WTC11 (cell line): Measurements from ENCODE around the gene ITIH5. TPM values are rescaled to one million over a fixed set of nuclear protein-coding genes. Genes with fewer than 3 reads are reported as not detected.

Experiments used
- ATAC-seq: fragments of 200-7000 bp; cut with Tn5 transposase; 2 replicates; pipeline ENCODE4 v1.10.0; 2021; ENCODE audit warnings: mild to moderate bottlenecking, moderate library complexity
- CTCF ChIA-PET: fragments of 300-600 bp; sonication (Branson Sonifier 250); formaldehyde crosslinking; loops from one replicate; lab custom pipeline; 2021; ENCODE audit warnings: antibody characterized with exemption; lab: Charles Lee
- POLR2A ChIA-PET: fragments of 350-600 bp; sonication (Branson Sonifier 250); formaldehyde crosslinking; loops from one replicate; lab custom pipeline; 2021; ENCODE audit warnings: antibody characterized with exemption; lab: Charles Lee
- DNase-seq: peaks from one replicate; pipeline ENCODE4 v3.0.0; 2021; ENCODE audit warnings: low spot score
- H3K27ac Mint-ChIP-seq: 2 replicates; pipeline ENCODE4 v1.8.0; 2021; ENCODE audit warnings: mixed read lengths
- H3K27me3 Mint-ChIP-seq: 2 replicates; pipeline ENCODE4 v1.8.0; 2021; ENCODE audit warnings: low read depth, mild to moderate bottlenecking, moderate library complexity, mixed read lengths
- H3K36me3 Mint-ChIP-seq: 2 replicates; pipeline ENCODE4 v1.8.0; 2021; ENCODE audit warnings: mixed read lengths
- H3K4me1 Mint-ChIP-seq: 2 replicates; pipeline ENCODE4 v1.8.0; 2022; ENCODE audit warnings: mixed read lengths
- H3K4me3 Mint-ChIP-seq: 2 replicates; pipeline ENCODE4 v1.8.0; 2021; ENCODE audit warnings: mild to moderate bottlenecking, moderate library complexity, mixed read lengths
- H3K9me3 Mint-ChIP-seq: 2 replicates; pipeline ENCODE4 v1.8.0; 2021; ENCODE audit warnings: mixed read lengths
- AR ChIP-seq: fragments of 250-450 bp; sonication (Bioruptor Pico); IDR thresholded peaks from 2 replicates; pipeline ENCODE4 v1.9.0; 2021; ENCODE audit warnings: mild to moderate bottlenecking
- CBFB ChIP-seq: sonication (generic); formaldehyde crosslinking; IDR thresholded peaks from 2 replicates; pipeline ENCODE4 v1.8.1; 2022; ENCODE audit warnings: mild to moderate bottlenecking, low read depth, missing genetic modification reagents
- CDX4 ChIP-seq: fragments of 250-450 bp; sonication (Bioruptor Pico); IDR thresholded peaks from 2 replicates; pipeline ENCODE4 v1.9.0; 2021; ENCODE audit warnings: moderate library complexity, mild to moderate bottlenecking, inconsistent platforms, borderline replicate concordance
- CTCF ChIP-seq: fragments of 200-600 bp; IDR thresholded peaks from 2 replicates; pipeline ENCODE4 v1.8.0; 2022; ENCODE audit warnings: antibody characterized with exemption
- NFATC4 ChIP-seq: fragments of 250-450 bp; sonication (Bioruptor Pico); IDR thresholded peaks from 2 replicates; pipeline ENCODE4 v1.9.0; 2021; ENCODE audit warnings: mild to moderate bottlenecking
- OVOL2 ChIP-seq: fragments of 250-450 bp; sonication (Bioruptor Pico); IDR thresholded peaks from 2 replicates; pipeline ENCODE4 v1.9.0; 2021; ENCODE audit warnings: mild to moderate bottlenecking, borderline replicate concordance
- PRDM15 ChIP-seq: sonication (generic); formaldehyde crosslinking; IDR thresholded peaks from 2 replicates; pipeline ENCODE4 v1.8.0; 2022; ENCODE audit warnings: missing genetic modification reagents
- SOX15 ChIP-seq: fragments of 250-450 bp; sonication (Bioruptor Pico); IDR thresholded peaks from 2 replicates; pipeline ENCODE4 v1.9.0; 2021; ENCODE audit warnings: mild to moderate bottlenecking
- SP1 ChIP-seq: sonication (generic); formaldehyde crosslinking; conservative IDR thresholded peaks from 2 replicates; pipeline ENCODE4 v1.8.1; 2022; ENCODE audit warnings: missing genetic modification reagents
- TEAD1 ChIP-seq: sonication (generic); formaldehyde crosslinking; IDR thresholded peaks from 2 replicates; pipeline ENCODE4 v1.8.0; 2022; ENCODE audit warnings: mild to moderate bottlenecking, missing genetic modification reagents
- ZBTB21 ChIP-seq: sonication (generic); formaldehyde crosslinking; IDR thresholded peaks from 2 replicates; pipeline ENCODE4 v1.8.1; 2023; ENCODE audit warnings: mild to moderate bottlenecking, missing genetic modification reagents, borderline replicate concordance
- ZMAT4 ChIP-seq: fragments of 250-450 bp; sonication (Bioruptor Pico); IDR thresholded peaks from 2 replicates; pipeline ENCODE4 v1.9.0; 2021; ENCODE audit warnings: mild to moderate bottlenecking
- ZNF121 ChIP-seq: sonication (generic); formaldehyde crosslinking; IDR thresholded peaks from 2 replicates; pipeline ENCODE4 v1.8.0; 2023; ENCODE audit warnings: missing genetic modification reagents
- ZNF138 ChIP-seq: sonication (generic); formaldehyde crosslinking; conservative IDR thresholded peaks from 2 replicates; pipeline ENCODE4 v1.8.1; 2022; ENCODE audit warnings: mild to moderate bottlenecking, moderate library complexity, missing genetic modification reagents
- ZNF423 ChIP-seq: fragments of 250-450 bp; sonication (Bioruptor Pico); IDR thresholded peaks from 2 replicates; pipeline ENCODE4 v2.1.2; 2022; ENCODE audit warnings: mild to moderate bottlenecking, moderate library complexity
- ZNF512 ChIP-seq: sonication (generic); formaldehyde crosslinking; IDR thresholded peaks from 2 replicates; pipeline ENCODE4 v1.8.1; 2022; ENCODE audit warnings: missing genetic modification reagents, borderline replicate concordance
- ZNF671 ChIP-seq: fragments of 250-450 bp; sonication (Bioruptor Pico); IDR thresholded peaks from 2 replicates; pipeline ENCODE4 v1.8.0; 2021; ENCODE audit warnings: mild to moderate bottlenecking
- total RNA-seq: library from RNA; stranded (reverse); gene quantifications from 3 replicates; pipeline ENCODE4 v1.2.3, GENCODE V29; 2021

ITIH5 gene
- total RNA-seq, 1 experiment from 2014 or later = 3.1 TPM

- H3K36me3 Mint-ChIP-seq = no peaks in the 10 kb centered on the region
- no peaks in the 10 kb centered on the region; the same call in 1 of the 2 replicates for H3K27me3 Mint-ChIP-seq
- H3K9me3 Mint-ChIP-seq = no peaks in the 10 kb centered on the region
- H3K4me3 Mint-ChIP-seq = no peak overlapping the region
- TF ChIP-seq ZNF121 (CRISPR knock-in tag) = no peak
- peak; percentile 99 for TF ChIP-seq ZNF423 (CRISPR knock-in tag)
- no peak for TF ChIP-seq CTCF
- TF ChIP-seq CDX4 (CRISPR knock-in tag) = no peak
- no peak for TF ChIP-seq SP1
- H3K4me1 Mint-ChIP-seq = peaks cover 21% of the 10 kb centered on the region
- CTCF ChIA-PET = interaction anchor here (0.7 to 3.2 kb wide), 6 partner anchors 10 to 126 kb away, joined by 4 to 18 read pairs (median 7); no protein-coding TSS in a partner anchor
- POLR2A ChIA-PET = interaction anchor here (0.6 to 0.9 kb wide), 3 partner anchors 21 to 1586 kb away, joined by 3 to 6 read pairs (median 5); no protein-coding TSS in a partner anchor
- peak; percentile 40 for DNase-seq
- peak; percentile 78 for ATAC-seq
- no peak overlapping the region; the same call in 1 of the 2 replicates for H3K27ac Mint-ChIP-seq
Measured at GRCh38 chr10:7561216-7561893, 105.4 kb downstream of the ITIH5 start.

GRCh38 chr10:7560519-7560918 lies 106.2 kb downstream of the ITIH5 start:
- no peak for TF ChIP-seq PRDM15 (CRISPR knock-in tag)
- TF ChIP-seq AR (CRISPR knock-in tag) = no peak
- no peak for TF ChIP-seq TEAD1 (CRISPR knock-in tag)
- TF ChIP-seq ZBTB21 (CRISPR knock-in tag) = no peak
- TF ChIP-seq ZNF671 (CRISPR knock-in tag) = no peak
- no peak for TF ChIP-seq ZMAT4 (CRISPR knock-in tag)
- no peak for TF ChIP-seq ZNF423 (CRISPR knock-in tag)
- TF ChIP-seq CBFB (CRISPR knock-in tag) = no peak
- TF ChIP-seq ZNF512 (CRISPR knock-in tag) = no peak
- TF ChIP-seq SOX15 (CRISPR knock-in tag) = no peak
- no peak for TF ChIP-seq ZNF138
- no peak for TF ChIP-seq SP1
- TF ChIP-seq OVOL2 = no peak
- no peak for TF ChIP-seq NFATC4 (CRISPR knock-in tag)
- no peak overlapping the region for H3K4me3 Mint-ChIP-seq
- H3K27me3 Mint-ChIP-seq = no peaks in the 10 kb centered on the region; the same call in 1 of the 2 replicates
- CTCF ChIA-PET = interaction anchor here (1.1 to 3.2 kb wide), 4 partner anchors 29 to 127 kb away, joined by 5 to 18 read pairs (median 8); no protein-coding TSS in a partner anchor
- H3K4me1 Mint-ChIP-seq = peaks cover 21% of the 10 kb centered on the region
- no peak overlapping the region; the same call in 1 of the 2 replicates for H3K27ac Mint-ChIP-seq
- DNase-seq (no peak), ATAC-seq (no peak)
- POLR2A ChIA-PET = interaction anchor here (0.6 kb wide), 1 partner anchor 1586 kb away, joined by 6 read pairs; no protein-coding TSS in a partner anchor
- H3K9me3 Mint-ChIP-seq = no peaks in the 10 kb centered on the region
- no peaks in the 10 kb centered on the region for H3K36me3 Mint-ChIP-seq
